HFFc6 (cell line): ENCODE measurements around the gene CASK. TPM values are rescaled to one million over a fixed set of nuclear protein-coding genes. Genes with fewer than 3 reads are reported as not detected.
A peak's percentile ranks its signal among the peaks of the same experiment; 100 is the strongest.
"Not testable (repeated sequence)": the region's sequence is repeated elsewhere in the genome, so short reads cannot be mapped to it uniquely, and the experiment has no call there.

Experiments used
- DNase-seq: peaks from one replicate; pipeline ENCODE4 v3.0.0-alpha.2; 2018
- H3K27ac Mint-ChIP-seq: 2 replicates; pipeline ENCODE4 v1.8.0; 2020; ENCODE audit warnings: mild to moderate bottlenecking, mixed read lengths
- H3K27me3 Mint-ChIP-seq: 2 replicates; pipeline ENCODE4 v1.8.0; 2021; ENCODE audit warnings: mild to moderate bottlenecking, moderate library complexity, mixed read lengths; ENCODE audit not compliant: insufficient read depth
- H3K36me3 Mint-ChIP-seq: 2 replicates; pipeline ENCODE4 v1.8.0; 2021; ENCODE audit warnings: low read depth, mixed read lengths
- H3K4me1 Mint-ChIP-seq: 2 replicates; pipeline ENCODE4 v1.8.0; 2020; ENCODE audit warnings: low read depth, mixed read lengths
- H3K4me3 Mint-ChIP-seq: 2 replicates; pipeline ENCODE4 v1.8.0; 2020; ENCODE audit warnings: mild to moderate bottlenecking, moderate library complexity, mixed read lengths
- H3K9me3 Mint-ChIP-seq: 2 replicates; pipeline ENCODE4 v1.8.0; 2020; ENCODE audit warnings: mild to moderate bottlenecking, mixed read lengths
- total RNA-seq, 6 experiments: library from RNA; stranded (reverse); fragmentation: NEBNext Ultra II Directional; extraction: Animal tissue kit (Norgen Biotek cat#: 25700); gene quantifications; 2 replicates in 1 of 6; 3 replicates in 5 of 6; pipeline ENCODE4 v1.2.3, GENCODE V29; 2021
- TF ChIP-seq, protein P1 (sequence below): fragments of 200-600 bp; sonication (generic); IDR thresholded peaks from 2 replicates; pipeline ENCODE4 v1.5.0; 2021; ENCODE audit warnings: antibody characterized with exemption, mild to moderate bottlenecking

CASK gene
- total RNA-seq, 6 experiments from 2014 or later: 34.7 to 37.1 (median 35.4) TPM

DNA sequence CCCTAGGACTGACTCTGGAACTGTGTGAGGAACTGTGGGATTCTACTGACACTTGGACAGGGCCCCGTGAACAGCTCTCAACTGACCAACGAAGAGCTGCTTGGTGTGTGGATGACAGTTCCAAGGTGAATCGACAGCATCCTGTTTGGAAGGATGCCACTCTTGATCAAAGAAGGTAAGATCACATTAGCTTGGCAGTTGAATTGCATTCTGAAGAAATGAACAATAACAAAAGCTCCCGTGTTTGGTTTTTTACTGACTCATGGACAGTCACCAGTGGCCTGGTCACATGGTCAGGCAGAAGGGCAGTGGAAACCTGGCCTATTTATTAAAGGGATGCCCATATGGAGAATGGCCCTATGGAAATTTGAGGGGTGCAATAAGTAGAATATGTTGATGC is 267.7 kb downstream of the CASK start:
- Mint-ChIP-seq H3K27ac (peak overlapping the region; percentile 38), H3K4me3 (no peak overlapping the region), H3K4me1 (peaks cover 13% of the 10 kb centered on the region), H3K27me3 (no peaks in the 10 kb centered on the region; the same call in none of the 2 replicates), H3K9me3 (no peaks in the 10 kb centered on the region), H3K36me3 (peaks cover 16% of the 10 kb centered on the region)
- TF ChIP-seq, protein P1, sequence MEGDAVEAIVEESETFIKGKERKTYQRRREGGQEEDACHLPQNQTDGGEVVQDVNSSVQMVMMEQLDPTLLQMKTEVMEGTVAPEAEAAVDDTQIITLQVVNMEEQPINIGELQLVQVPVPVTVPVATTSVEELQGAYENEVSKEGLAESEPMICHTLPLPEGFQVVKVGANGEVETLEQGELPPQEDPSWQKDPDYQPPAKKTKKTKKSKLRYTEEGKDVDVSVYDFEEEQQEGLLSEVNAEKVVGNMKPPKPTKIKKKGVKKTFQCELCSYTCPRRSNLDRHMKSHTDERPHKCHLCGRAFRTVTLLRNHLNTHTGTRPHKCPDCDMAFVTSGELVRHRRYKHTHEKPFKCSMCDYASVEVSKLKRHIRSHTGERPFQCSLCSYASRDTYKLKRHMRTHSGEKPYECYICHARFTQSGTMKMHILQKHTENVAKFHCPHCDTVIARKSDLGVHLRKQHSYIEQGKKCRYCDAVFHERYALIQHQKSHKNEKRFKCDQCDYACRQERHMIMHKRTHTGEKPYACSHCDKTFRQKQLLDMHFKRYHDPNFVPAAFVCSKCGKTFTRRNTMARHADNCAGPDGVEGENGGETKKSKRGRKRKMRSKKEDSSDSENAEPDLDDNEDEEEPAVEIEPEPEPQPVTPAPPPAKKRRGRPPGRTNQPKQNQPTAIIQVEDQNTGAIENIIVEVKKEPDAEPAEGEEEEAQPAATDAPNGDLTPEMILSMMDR: no peak
- peak; percentile 25 for DNase-seq

DNA sequence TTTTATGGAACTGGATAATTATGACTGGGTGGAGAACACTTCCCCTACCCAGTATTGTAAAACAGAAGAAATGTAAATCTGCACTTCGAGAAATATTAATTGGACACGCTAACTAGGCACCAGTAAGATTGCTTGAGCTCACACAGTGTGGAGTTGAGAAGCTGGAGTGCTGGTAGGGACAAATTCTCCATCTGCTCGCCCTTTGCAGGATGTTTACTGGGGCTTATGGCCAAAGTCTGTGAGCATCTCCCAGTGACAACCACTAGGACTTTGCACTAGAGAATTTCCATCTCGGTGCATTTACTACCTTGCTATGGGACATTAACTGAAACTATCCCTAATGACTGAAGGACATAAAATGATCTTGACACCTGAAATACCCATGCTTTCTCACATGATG is 268.3 kb downstream of the CASK start:
- no peak for DNase-seq
- H3K27ac Mint-ChIP-seq: peak overlapping the region; percentile 38
- peaks cover 16% of the 10 kb centered on the region for H3K36me3 Mint-ChIP-seq
- TF ChIP-seq, protein P1: no peak
- no peak overlapping the region for H3K4me3 Mint-ChIP-seq
- peaks cover 13% of the 10 kb centered on the region for H3K4me1 Mint-ChIP-seq
- H3K27me3 Mint-ChIP-seq: no peaks in the 10 kb centered on the region; the same call in none of the 2 replicates
- no peaks in the 10 kb centered on the region for H3K9me3 Mint-ChIP-seq

DNA sequence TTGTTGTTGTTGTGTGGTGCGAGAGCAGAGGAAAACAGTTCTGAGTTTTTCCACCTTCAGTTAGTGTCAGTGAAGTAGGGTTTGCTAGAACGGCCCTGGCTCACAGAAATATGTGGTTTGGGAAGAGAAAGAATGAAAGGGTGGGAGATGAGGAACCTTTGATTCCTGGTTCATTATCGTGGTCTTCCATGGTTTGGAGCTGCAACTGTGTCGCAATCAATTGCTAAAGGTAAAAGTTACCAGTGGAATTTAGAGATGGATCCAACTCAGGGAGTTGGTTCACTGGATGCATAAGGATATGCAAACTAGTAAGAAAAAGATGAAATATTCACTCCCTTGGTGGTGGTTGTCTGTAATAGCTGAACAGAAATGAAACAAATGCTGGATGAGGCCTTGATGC is 270.2 kb downstream of the CASK start:
- TF ChIP-seq, protein P1: no peak
- H3K27ac Mint-ChIP-seq: no peak overlapping the region
- H3K9me3 Mint-ChIP-seq: no peaks in the 10 kb centered on the region
- DNase-seq: no peak
- peaks cover 13% of the 10 kb centered on the region for H3K4me1 Mint-ChIP-seq
- peaks cover 19% of the 10 kb centered on the region for H3K36me3 Mint-ChIP-seq
- H3K4me3 Mint-ChIP-seq: no peak overlapping the region
- peaks cover 2% of the 10 kb centered on the region for H3K27me3 Mint-ChIP-seq

DNA sequence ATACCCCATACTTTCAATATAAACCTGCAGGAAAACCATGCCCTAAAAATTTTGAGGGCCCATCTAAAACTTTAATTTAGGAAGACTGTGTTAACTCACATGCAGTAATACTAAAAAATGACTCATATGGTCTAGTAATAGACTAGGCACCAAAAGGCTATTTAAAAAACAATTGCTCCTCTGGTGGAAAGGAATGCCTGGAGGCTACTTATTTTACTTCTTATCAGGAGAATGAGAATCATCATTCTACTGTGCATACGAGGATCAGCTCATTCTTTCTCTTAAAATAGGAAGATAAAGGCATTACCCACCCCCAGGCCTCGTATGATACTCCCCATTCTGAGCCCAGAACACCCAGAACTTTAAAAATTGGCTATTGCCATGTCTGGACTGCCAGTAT is 277.2 kb downstream of the CASK start:
- peak; percentile 3 for DNase-seq
- H3K4me3 Mint-ChIP-seq, H3K27me3 Mint-ChIP-seq, H3K9me3 Mint-ChIP-seq, H3K27ac Mint-ChIP-seq: not testable (repeated sequence)
- Mint-ChIP-seq H3K36me3 (peaks cover 25% of the 10 kb centered on the region), H3K4me1 (peaks cover 11% of the 10 kb centered on the region)

DNA sequence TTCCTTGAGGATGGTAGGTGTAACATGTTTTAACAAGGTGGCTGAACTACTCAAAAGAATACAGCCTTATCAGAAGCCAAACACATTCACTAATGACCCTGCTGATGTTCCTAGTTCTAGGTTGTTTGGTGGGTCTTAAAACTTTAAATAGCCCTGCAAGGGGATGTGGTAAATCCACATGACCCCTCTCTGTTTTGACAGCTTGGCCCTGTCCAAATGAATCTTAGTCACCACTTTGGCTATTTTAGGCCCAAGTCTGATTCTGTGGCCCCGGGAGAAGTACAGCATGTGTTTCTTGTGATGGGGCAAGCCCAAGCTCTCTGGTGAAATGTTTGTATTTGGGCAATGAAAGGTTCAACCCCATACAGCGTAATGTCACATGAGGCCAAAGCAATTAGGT is 289.1 kb downstream of the CASK start:
- Mint-ChIP-seq H3K4me3 (no peak overlapping the region), H3K27me3 (no peaks in the 10 kb centered on the region), H3K9me3 (no peaks in the 10 kb centered on the region), H3K36me3 (no peaks in the 10 kb centered on the region), H3K27ac (0 out of 2 replicates have a peak overlapping the region, but pooled peaks have one; percentile 42), H3K4me1 (peaks cover 9% of the 10 kb centered on the region)
- TF ChIP-seq, protein P1: no peak
- DNase-seq: no peak

DNA sequence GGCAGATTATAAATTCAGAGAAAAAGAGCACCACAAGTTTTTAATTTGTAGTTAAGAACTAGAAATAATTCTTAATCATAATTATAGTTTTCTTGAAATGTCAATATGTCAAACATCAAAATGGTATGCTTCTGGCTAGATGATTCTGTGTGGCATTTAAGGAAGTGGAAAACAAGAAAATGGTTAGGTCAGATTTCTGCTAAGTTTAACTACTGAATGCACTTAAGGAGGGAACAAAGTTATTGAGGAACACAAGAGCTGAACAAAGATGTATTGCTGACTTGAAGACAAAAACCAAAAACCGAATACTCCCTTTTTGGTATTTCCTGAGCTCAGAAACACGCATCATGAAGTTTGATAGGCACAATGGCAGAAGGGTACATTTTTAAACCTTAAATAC is 293.3 kb downstream of the CASK start:
- no peaks in the 10 kb centered on the region for H3K9me3 Mint-ChIP-seq

More for the DNA sequence above, 293.3 kb downstream of the CASK start:
- TF ChIP-seq, protein P1: no peak
- Mint-ChIP-seq H3K4me3 (no peak overlapping the region), H3K27me3 (no peaks in the 10 kb centered on the region), H3K4me1 (peaks cover 9% of the 10 kb centered on the region), H3K36me3 (no peaks in the 10 kb centered on the region), H3K27ac (no peak overlapping the region)
- DNase-seq: no peak
